Colonic mucosa (tissue), 4 donors: Measurements from ENCODE around the gene TIMM17A. TPM values are rescaled to one million over a fixed set of nuclear protein-coding genes. Genes with fewer than 3 reads are reported as not detected.
"Not testable (repeated sequence)": the region's sequence is repeated elsewhere in the genome, so short reads cannot be mapped to it uniquely, and the experiment has no call there.

Source experiments
- DNase-seq: peaks from one replicate; pipeline ENCODE4 v3.0.0-alpha.2; 2020
- H3K27ac ChIP-seq: fragments of 200-600 bp; one replicate; pipeline ENCODE4 v1.8.0; 2021
- H3K27me3 ChIP-seq: fragments of 200-600 bp; one replicate; pipeline ENCODE4 v1.8.0; 2021
- H3K36me3 ChIP-seq: fragments of 200-600 bp; one replicate; pipeline ENCODE4 v1.8.0; 2021
- H3K4me1 ChIP-seq: fragments of 200-600 bp; one replicate; pipeline ENCODE4 v1.8.0; 2021; ENCODE audit warnings: mild to moderate bottlenecking
- H3K4me3 ChIP-seq: fragments of 200-600 bp; one replicate; pipeline ENCODE4 v1.8.0; 2021
- H3K9ac ChIP-seq, 2 donors: one replicate each; pipeline ENCODE4 v1.7.0; 2013; ENCODE audit warnings: control low read depth in 2 of 2, low read depth in 2 of 2, low read length in 2 of 2
- H3K9me3 ChIP-seq: fragments of 200-600 bp; one replicate; pipeline ENCODE4 v1.8.0; 2021
- CTCF ChIP-seq: fragments of 200-600 bp; IDR thresholded peaks from one replicate; pipeline ENCODE4 v1.8.0; 2022; ENCODE audit warnings: antibody characterized with exemption, mild to moderate bottlenecking
- intact Hi-C: fragments of 100-400 bp; cut with DNase I; formaldehyde crosslinking; loops from one replicate; pipeline ENCODE4 v1.14.1; 2022
- microRNA-seq: library from miRNA; unstranded; fragments of <30 nt; microRNA quantifications from one replicate; pipeline ENCODE4, GENCODE V29; 2019
- total RNA-seq, 2 donors: library from RNA; stranded (reverse); fragmentation: NEBNext Ultra II Directional in 1 of 2; extraction: Animal tissue kit (Norgen Biotek cat#: 25700) in 1 of 2; gene quantifications; one replicate each; pipeline ENCODE4 v1.2.1, GENCODE V29; 2021
- donor health status: healthy.
- donor health status: DM: no; HTN: no; CAD: no.
- donor health status: DM: no; HTN: no; CAD: no.

TIMM17A gene
- total RNA-seq, 2 donors from 2014 or later = 63.4 to 84.7 TPM

GRCh38 chr1:202016811-202017748 is 61.8 kb downstream of the TIMM17A start:
- intact Hi-C loops = no loop called here
- peak overlapping the region; percentile 93 for H3K27ac ChIP-seq
- H3K9ac ChIP-seq = peak overlapping the region; percentile 57 to 98
- DNase-seq = peak; percentile 76
- peaks cover 7% of the 10 kb centered on the region for H3K36me3 ChIP-seq
- H3K27me3 ChIP-seq = no peaks in the 10 kb centered on the region
- H3K4me1 ChIP-seq = no peaks in the 10 kb centered on the region
- H3K4me3 ChIP-seq = no peak overlapping the region
- no peak for TF ChIP-seq CTCF
- no peaks in the 10 kb centered on the region for H3K9me3 ChIP-seq

GRCh38 chr1:202017749-202018467 is 62.6 kb downstream of the TIMM17A start:
- peak overlapping the region; percentile 2 for H3K4me3 ChIP-seq
- intact Hi-C loops = loop anchor here (2.0 kb wide), 1 partner anchor 69 kb away; no protein-coding TSS in a partner anchor
- peak overlapping the region; percentile 28 to 98 for H3K9ac ChIP-seq
- no peaks in the 10 kb centered on the region for H3K36me3 ChIP-seq
- DNase-seq = peak; percentile 93
- H3K4me1 ChIP-seq = no peaks in the 10 kb centered on the region
- TF ChIP-seq CTCF = no peak
- H3K27me3 ChIP-seq = no peaks in the 10 kb centered on the region
- H3K9me3 ChIP-seq = no peaks in the 10 kb centered on the region
- peak overlapping the region; percentile 93 for H3K27ac ChIP-seq

GRCh38 chr1:202018468-202019234 is 63.3 kb downstream of the TIMM17A start:
- peak; percentile 89 for DNase-seq
- no peaks in the 10 kb centered on the region for H3K27me3 ChIP-seq
- H3K4me3 ChIP-seq = peak overlapping the region; percentile 2
- H3K9ac ChIP-seq = peak overlapping the region; percentile 73 to 98
- H3K4me1 ChIP-seq = peaks cover 5% of the 10 kb centered on the region
- no peaks in the 10 kb centered on the region for H3K36me3 ChIP-seq
- no peaks in the 10 kb centered on the region for H3K9me3 ChIP-seq
- intact Hi-C loops = loop anchor here (2.0 kb wide), 1 partner anchor 68 kb away; no protein-coding TSS in a partner anchor
- H3K27ac ChIP-seq = peak overlapping the region; percentile 93
- no peak for TF ChIP-seq CTCF

GRCh38 chr1:202019235-202019558 is 63.9 kb downstream of the TIMM17A start:
- not testable (repeated sequence) for H3K27me3 ChIP-seq, H3K4me3 ChIP-seq, H3K4me1 ChIP-seq, DNase-seq, H3K36me3 ChIP-seq, H3K9me3 ChIP-seq
- H3K9ac ChIP-seq = peak overlapping the region; percentile 73 to 98
- peak overlapping the region; percentile 93 for H3K27ac ChIP-seq
- intact Hi-C loops = loop anchor here (2.0 kb wide), 1 partner anchor 68 kb away; no protein-coding TSS in a partner anchor

Small RNAs within 50 kb of the gene (microRNA-seq; reads per million reads assigned to microRNA genes)
- not detected for gene MIR6740

Other genes starting within 250 kb of the TIMM17A start
- gene IPO9, start 126.3 kb upstream of the TIMM17A start, total RNA-seq = 10 to 100 TPM; 22.9 to 52.0 TPM
- 1 to 10 TPM; 2.0 to 3.9 TPM for gene SHISA4, start 66.6 kb upstream of the TIMM17A start, total RNA-seq
- gene LMOD1, start 9.0 kb upstream of the TIMM17A start, total RNA-seq = 10 to 100 TPM in 1 of 2 donors, 1 to 10 TPM in 1; 7.6 to 64.5 TPM
- gene RNPEP, start 27.1 kb downstream of the TIMM17A start, total RNA-seq = 100 to 1,000 TPM; 142 to 147 TPM
- gene ELF3, start 55.1 kb downstream of the TIMM17A start, total RNA-seq = 1,000 to 10,000 TPM in 1 of 2 donors, 100 to 1,000 TPM in 1; 749 to 1,162 TPM
- gene GPR37L1, start 167.4 kb downstream of the TIMM17A start, total RNA-seq = 1 to 10 TPM; 1.6 to 3.1 TPM
- gene ARL8A, start 189.2 kb downstream of the TIMM17A start, total RNA-seq = 10 to 100 TPM; 30.3 to 57.0 TPM
- gene PTPN7, start 205.1 kb downstream of the TIMM17A start, total RNA-seq = 1 to 10 TPM; 2.0 to 2.9 TPM
- gene LGR6, start 238.3 kb downstream of the TIMM17A start, total RNA-seq = 1 to 10 TPM; 1.3 to 1.6 TPM